ENCODE measurements around the gene SUSD2.
"Not testable (repeated sequence)": the region's sequence is repeated elsewhere in the genome, so short reads cannot be mapped to it uniquely, and the experiment has no call there.

The SUSD2 gene

GRCh38 chr22:24176040-24176439, 5.2 kb upstream of the SUSD2 start:
- no peak for DNase-seq (ENCODE audit: low read depth in 2 of 2)

GRCh38 chr22:24176630-24177029, 4.7 kb upstream of the SUSD2 start:
- no peak for DNase-seq (ENCODE audit: low read depth in 2 of 2)

- no peak for DNase-seq (ENCODE audit: low read depth in 2 of 2)
Observed at GRCh38 chr22:24177045-24177444, 4.2 kb upstream of the SUSD2 start.

- DNase-seq (ENCODE audit: low read depth in 2 of 2) = no peak
Observed at GRCh38 chr22:24177456-24177855, 3.8 kb upstream of the SUSD2 start.

DNA sequence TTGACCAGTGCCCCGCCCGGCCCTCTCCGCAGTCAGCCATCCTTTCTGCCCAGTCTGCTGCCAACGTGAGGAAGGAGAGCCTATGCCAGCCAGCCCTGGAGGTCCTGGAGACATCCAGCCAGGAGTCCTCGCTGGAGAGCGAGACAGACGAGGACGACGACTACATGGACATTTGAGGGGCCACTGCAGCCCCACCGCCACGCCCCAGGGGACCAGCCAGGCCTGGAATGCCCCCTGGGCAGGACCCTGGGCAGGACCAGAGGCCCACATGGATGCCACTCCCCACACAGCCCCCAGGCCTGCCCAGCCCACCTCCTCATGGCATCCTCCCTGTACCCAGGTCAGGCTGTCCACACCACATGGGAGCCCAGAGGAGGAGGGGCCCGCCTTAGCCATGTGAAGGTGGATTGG, 3.3 kb upstream of the SUSD2 start:
- DNase-seq (ENCODE audit: low read depth in 2 of 2) = no peak

DNA sequence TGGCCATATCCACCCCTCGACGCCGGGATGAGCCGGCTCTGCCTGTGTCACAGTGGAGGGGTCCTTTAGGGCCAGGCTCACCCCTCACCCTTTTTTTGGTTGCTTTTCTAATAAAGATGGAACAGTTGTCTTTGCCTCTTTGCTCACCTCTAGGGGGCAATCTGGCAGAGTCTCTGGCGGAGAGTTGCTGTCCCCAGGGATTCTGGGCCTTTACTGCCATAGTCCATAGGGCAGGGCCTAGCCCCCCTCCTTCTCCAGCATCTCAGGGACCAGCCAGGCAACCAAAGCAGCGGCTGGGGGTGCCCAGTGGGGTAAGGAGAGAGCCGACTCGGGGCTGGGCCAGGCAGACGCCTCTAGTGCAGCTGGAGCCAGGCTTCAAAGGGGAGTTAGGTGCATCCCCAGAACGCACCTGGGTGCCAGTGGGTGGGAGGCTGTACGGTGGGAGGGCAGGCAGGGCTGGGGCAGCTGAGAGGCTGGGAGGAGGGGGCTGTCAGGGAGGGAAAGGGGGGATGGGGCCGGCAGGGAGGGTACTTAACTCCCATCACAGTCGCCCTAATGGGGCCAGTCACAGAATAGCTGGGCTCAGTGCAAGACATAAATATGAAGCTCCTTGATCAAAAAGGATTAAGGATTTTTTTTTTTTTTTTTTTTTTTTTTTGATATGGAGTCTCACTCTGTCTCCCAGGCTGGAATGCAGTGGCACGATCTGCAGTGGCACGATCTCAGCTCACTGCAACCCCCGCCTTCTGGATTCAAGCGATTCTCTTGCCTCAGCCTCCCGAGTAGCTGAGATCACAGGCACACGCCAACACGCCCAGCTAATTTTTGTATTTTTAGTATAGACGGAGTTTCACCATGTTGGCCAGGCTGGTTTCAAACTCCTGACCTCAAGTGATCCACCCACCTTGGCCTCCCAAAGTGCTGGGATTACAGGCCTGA, 2.5 kb upstream of the SUSD2 start:
- DNase-seq (ENCODE audit: low read depth in 2 of 2) = no peak

GRCh38 chr22:24179478-24180210, 1.6 kb upstream of the SUSD2 start:
- DNase-seq (ENCODE audit: low read depth in 2 of 2) = no peak

- DNase-seq (ENCODE audit: low read depth in 2 of 2) = no peak
Observed at GRCh38 chr22:24180316-24181087, 785 bp upstream of the SUSD2 start.

DNA sequence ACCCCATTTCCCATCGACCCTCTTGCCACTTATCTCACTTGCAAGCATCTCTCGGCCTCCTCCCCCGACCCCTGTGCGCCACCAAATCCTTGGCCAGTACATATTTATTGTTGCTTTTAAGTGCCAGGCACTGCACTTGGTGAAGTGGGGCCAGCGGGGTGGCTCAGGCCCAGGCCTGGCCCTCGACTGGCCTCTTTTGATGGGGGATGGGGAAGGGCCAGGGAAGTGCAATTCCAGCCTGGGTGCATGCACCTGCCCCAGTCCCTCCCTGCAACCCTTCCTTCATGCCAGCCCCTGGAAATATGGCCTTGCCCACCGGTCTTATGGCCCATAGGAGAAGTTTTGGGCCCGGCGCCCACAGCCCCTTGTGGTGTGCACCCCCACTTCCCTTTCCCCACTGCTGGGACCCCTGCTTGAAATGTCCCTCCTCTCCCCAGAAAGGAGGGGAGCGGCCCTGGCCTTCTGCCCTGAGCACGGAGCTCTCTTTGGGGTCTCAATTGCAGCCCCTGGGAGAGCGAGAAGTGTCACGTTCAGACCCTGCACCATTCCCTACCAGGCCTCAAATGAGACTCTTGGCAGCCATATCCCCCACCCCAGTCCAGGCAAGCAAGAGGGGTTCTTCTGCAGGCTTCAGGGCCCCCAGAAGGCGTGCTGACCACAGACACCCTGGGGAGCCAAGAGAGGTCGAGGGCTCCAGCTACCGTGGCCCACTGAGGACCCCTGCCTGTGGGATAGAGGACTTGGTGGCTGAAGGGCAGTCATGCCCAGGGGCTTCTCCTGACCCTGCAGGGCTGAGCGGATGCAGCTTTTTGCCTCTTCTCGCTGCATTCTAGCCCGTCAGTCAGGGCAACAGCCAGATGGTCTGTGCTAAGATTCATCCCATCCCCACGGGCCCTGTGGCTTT, 961 bp downstream of the SUSD2 start:
- no peak for DNase-seq (ENCODE audit: low read depth in 2 of 2)

DNA sequence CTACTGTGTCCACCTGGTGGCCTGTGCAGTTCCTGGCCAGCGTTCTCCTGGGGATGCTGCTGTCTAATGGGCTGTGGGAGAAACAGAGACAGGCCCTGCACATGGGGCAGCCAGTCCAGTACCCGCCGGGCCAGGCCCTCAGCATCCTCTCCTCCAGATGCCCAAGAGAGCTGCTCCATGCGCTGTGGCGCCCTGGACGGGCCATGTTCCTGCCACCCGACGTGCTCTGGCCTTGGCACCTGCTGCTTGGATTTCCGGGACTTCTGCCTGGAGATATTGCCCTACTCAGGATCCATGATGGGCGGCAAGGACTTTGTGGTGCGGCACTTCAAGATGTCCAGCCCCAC, 1.6 kb downstream of the SUSD2 start:
- DNase-seq (ENCODE audit: low read depth in 2 of 2) = not testable (repeated sequence)

DNA sequence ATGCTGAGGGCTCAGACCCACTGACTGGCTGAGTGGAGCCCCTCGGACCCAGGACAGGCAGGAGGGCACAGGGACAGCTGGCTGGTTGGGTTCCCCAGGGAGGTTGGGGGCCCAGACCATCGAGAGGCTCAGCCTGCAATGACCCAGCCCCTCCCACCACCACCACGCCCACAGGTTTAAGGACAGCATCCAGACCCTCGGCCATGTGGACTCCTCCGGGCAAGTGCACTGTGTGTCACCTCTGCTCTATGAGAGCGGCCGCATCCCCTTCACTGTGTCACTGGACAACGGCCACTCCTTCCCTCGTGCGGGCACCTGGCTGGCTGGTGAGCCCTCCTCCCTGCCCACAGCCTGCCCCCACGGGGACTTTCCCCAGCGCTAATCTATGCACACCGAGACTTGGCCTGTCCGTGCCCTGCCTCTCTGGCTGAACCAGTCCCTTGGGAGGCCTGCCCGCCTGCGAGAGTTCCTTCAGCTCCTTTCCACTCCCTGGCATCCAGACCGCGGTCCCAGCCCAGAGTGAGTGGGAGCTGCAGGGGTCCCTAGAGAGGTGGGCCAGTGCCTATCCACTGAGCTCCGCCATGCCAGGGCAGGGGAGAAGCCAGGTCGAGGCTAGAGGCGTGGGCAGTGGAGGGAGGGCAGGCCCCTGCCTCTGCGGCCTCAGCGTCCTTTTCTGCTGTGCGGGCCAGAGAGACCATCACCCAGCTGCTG, 2.2 kb downstream of the SUSD2 start:
- no peak for DNase-seq (ENCODE audit: low read depth in 2 of 2)

DNA sequence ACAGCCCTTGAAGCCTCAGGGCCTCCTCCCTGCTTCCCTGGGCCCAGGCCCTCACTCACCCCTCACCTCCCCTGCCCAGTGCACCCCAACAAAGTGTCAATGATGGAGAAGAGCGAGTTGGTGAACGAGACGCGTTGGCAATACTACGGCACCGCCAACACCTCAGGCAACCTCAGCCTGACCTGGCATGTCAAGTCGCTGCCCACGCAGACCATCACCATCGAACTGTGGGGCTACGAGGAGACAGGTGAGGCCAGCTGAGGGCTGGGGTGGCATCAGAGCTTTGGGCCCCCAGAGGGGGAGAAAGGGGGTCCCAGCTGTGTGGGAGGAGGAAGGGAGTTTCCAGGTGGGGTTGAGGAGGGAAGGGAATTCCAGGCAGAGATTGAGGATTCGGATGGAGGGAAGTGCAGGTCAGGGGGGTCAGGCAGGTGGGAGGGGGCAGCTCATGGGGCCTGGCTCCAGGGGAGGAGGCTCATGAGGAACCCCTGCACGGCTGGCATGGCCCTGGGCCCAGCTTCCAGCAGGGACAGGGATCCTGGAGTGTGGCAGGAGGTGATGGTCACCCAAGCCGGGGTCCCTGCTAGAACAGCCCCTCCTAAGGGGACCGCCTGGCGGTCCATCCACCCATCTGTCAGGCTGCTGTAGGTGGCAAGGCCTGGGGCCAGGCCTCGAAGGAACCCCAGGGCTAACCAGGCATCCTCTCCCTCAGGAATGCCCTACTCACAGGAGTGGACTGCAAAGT, 2.9 kb downstream of the SUSD2 start:
- DNase-seq (ENCODE audit: low read depth in 2 of 2) = no peak

GRCh38 chr22:24185001-24185500, 3.8 kb downstream of the SUSD2 start:
- DNase-seq (ENCODE audit: low read depth in 2 of 2) = no peak

DNA sequence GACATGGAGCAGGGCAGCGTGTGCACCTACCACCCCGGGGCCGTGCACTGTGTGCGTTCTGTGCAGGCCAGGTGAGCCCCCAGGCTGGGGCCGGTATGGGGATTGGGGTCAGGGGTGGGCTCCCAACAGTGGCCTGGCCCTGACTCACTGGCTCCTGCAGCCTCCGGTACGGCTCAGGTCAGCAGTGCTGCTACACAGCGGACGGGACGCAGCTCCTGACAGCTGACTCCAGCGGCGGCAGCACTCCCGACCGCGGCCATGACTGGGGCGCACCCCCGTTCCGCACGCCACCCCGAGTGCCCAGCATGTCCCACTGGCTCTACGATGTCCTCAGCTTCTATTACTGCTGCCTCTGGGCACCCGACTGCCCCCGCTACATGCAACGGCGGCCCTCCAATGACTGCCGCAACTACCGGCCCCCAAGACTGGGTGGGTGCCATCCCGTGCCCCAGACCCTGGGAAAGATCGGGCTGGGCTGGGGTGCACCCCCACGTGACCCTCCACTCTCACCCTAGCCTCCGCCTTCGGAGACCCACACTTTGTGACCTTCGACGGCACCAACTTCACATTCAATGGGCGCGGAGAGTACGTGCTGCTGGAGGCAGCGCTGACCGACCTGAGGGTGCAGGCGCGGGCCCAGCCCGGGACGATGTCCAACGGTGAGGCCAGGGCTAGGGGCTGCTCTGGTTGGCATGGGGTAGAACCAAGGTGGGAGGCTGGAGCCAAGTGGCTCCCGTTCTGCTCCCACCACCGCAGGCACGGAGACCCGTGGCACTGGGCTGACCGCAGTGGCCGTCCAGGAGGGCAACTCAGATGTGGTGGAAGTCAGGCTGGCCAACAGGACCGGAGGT, 4.4 kb downstream of the SUSD2 start:
- no peak for DNase-seq (ENCODE audit: low read depth in 2 of 2)

DNA sequence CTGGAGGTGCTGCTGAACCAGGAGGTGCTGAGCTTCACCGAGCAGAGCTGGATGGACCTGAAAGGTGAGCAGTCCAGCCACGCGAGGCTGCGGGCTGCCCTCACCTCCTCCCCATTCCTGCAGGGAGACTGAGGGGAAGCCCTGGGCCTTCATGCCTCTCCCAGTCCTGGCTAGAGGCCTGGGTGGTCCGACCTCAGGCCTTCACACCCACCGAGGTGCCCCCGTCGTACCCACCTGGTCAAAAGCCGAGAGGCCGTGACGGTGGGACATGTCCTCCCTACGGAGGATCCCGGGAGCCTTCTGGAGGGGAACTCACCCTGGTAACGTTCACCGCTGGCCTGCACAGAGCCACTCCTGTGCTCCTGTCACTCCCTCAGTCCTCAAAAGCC, 5.1 kb downstream of the SUSD2 start:
- DNase-seq (ENCODE audit: low read depth in 2 of 2) = no peak

GRCh38 chr22:24186892-24187670, 5.8 kb downstream of the SUSD2 start:
- no peak for DNase-seq (ENCODE audit: low read depth in 2 of 2)

DNA sequence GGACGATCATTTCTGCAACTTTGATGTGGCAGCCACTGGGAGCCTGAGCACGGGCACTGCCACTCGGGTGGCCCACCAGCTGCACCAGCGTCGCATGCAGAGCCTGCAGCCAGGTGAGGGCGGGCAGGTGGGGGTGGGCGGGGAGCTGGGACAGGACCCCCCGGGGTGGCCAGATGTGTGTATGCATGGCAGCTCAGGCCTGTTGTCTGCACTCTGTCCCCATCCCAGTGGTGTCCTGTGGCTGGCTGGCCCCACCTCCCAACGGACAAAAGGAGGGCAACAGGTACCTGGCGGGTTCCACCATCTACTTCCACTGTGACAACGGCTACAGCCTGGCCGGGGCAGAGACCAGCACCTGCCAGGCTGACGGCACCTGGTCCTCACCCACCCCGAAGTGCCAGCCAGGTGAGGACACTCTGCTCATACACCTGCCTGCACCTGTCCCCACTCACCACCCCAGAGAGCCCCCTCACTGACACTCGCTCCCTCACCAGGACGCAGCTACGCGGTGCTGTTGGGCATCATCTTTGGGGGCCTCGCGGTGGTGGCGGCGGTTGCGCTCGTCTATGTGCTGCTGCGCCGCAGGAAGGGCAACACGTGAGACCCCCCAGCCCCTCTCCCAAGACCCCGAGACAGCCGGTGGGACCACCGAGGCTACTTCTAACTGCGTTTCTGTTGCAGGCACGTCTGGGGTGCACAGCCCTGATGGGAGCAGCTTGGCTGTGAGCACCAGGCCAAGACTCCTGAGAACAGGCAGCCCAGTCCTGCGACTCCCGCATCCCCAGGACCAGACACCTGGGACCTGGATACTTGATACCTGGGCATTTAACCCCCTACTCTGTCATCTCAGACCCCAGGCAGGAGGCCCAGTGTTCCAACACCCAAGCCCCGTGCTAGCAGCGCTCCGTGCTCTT, 6.7 kb downstream of the SUSD2 start:
- no peak for DNase-seq (ENCODE audit: low read depth in 2 of 2)
